GM12878 (cell line): Measurements from ENCODE around the gene TNPO2. TPM values are rescaled to one million over a fixed set of nuclear protein-coding genes. Genes with fewer than 3 reads are reported as not detected.

ENCODE experiments used
- ATAC-seq: fragments of 200-7000 bp; cut with Tn5 transposase; 3 replicates; pipeline ENCODE4 v1.9.1; 2020; ENCODE audit warnings: mild to moderate bottlenecking, moderate library complexity
- BruUV-seq: library from RNA; stranded (reverse); fragments of 400-500 nt; replicated peaks from 2 replicates; lab custom pipeline; 2021; lab: Mats Ljungman, UMichigan
- CTCF ChIA-PET: fragments of 300-600 bp; sonication (Branson Sonifier 250); formaldehyde crosslinking; extraction: SDS; loops from one replicate; lab custom pipeline; 2021; ENCODE audit warnings: inconsistent platforms; lab: Yijun Ruan, JAX
- POLR2A ChIA-PET: fragments of 350-600 bp; formaldehyde crosslinking; extraction: SDS; loops from one replicate; lab custom pipeline; 2021; ENCODE audit warnings: inconsistent platforms; lab: Charles Lee
- RAD21 ChIA-PET: fragments of 300-600 bp; sonication (Branson Sonifier 250); formaldehyde crosslinking; loops from one replicate; lab custom pipeline; 2023; ENCODE audit warnings: antibody characterized with exemption; ENCODE audit not compliant: unreplicated experiment; lab: Charles Lee
- SMC1A ChIA-PET: fragments of 300-600 bp; sonication (Branson Sonifier 250); formaldehyde crosslinking; loops from one replicate; lab custom pipeline; 2023; ENCODE audit not compliant: unreplicated experiment, uncharacterized antibody; lab: Charles Lee
- DNase-seq: peaks from one replicate; pipeline ENCODE4 v3.0.0-alpha.2; 2011; ENCODE audit warnings: low read depth, low spot score
- FAIRE-seq: peaks from 3 replicates; lab custom pipeline; 2011; peaks lifted over from hg19 to GRCh38; lab: Jason Lieb, UNC
- H2AFZ ChIP-seq: 2 replicates; pipeline ENCODE4 v1.6.0; 2011; ENCODE audit warnings: low read depth, low read length, control low read depth; ENCODE audit not compliant: control insufficient read depth
- H3K27ac ChIP-seq: 2 replicates; pipeline ENCODE4 v1.5.1; 2011; ENCODE audit warnings: control low read depth; ENCODE audit not compliant: control insufficient read depth, insufficient read depth
- H3K27me3 ChIP-seq, 2 experiments: replicated peaks in 1 of 2; 2 replicates each; pipeline versions ENCODE4 v1.6.0 to v1.6.1; 2011; ENCODE audit warnings: low read length in 1 of 2; ENCODE audit not compliant: control insufficient read depth in 2 of 2, insufficient read depth in 2 of 2
- H3K36me3 ChIP-seq, 2 experiments: 2 replicates each; pipeline ENCODE4 v1.5.1; 2011; ENCODE audit warnings: low read length in 1 of 2; ENCODE audit not compliant: control insufficient read depth in 2 of 2, insufficient read depth in 2 of 2
- H3K4me1 ChIP-seq: 2 replicates; pipeline ENCODE4 v1.6.1; 2011; ENCODE audit warnings: mild to moderate bottlenecking, low read length, moderate library complexity, mixed read lengths; ENCODE audit not compliant: control insufficient read depth, insufficient read depth
- H3K4me2 ChIP-seq: 2 replicates; pipeline ENCODE4 v1.6.0; 2011; ENCODE audit warnings: control low read depth; ENCODE audit not compliant: control insufficient read depth, insufficient read depth
- H3K4me3 ChIP-seq: fragments of 200-600 bp; sonication (generic); 2 replicates; pipeline ENCODE4 v1.5.1; 2016
- H3K79me2 ChIP-seq: 2 replicates; pipeline ENCODE4 v1.6.0; 2011; ENCODE audit warnings: low read length; ENCODE audit not compliant: control insufficient read depth, insufficient read depth
- H3K9ac ChIP-seq: 2 replicates; pipeline ENCODE4 v1.8.0; 2011; ENCODE audit warnings: low read length, control low read depth, mixed read lengths; ENCODE audit not compliant: control insufficient read depth, insufficient read depth
- H3K9me3 ChIP-seq: replicated peaks from 3 replicates; pipeline ENCODE4 v1.5.1; 2011; ENCODE audit warnings: mild to moderate bottlenecking, low read length; ENCODE audit not compliant: control insufficient read depth, insufficient read depth
- H4K20me1 ChIP-seq: 2 replicates; pipeline ENCODE4 v1.6.0; 2011; ENCODE audit not compliant: control insufficient read depth, insufficient read depth
- BMI1 ChIP-seq: fragments of 450-650 bp; IDR thresholded peaks from 2 replicates; pipeline ENCODE4 v1.6.1; 2016; ENCODE audit warnings: mild to moderate bottlenecking, moderate library complexity, borderline replicate concordance
- CREB1 ChIP-seq: IDR thresholded peaks from 2 replicates; pipeline ENCODE4 v1.6.1; 2012; ENCODE audit warnings: low read depth, mild to moderate bottlenecking, inconsistent platforms
- EGR1 ChIP-seq, 2 experiments: IDR thresholded peaks; 1 replicate in 1 of 2; 2 replicates in 1 of 2; pipeline ENCODE4 v1.6.1; 2011 to 2012; ENCODE audit warnings: low read depth in 2 of 2, low read length in 2 of 2, borderline replicate concordance in 1 of 2, mild to moderate bottlenecking in 1 of 2, moderate library complexity in 1 of 2
- ESRRA ChIP-seq: IDR thresholded peaks from 2 replicates; pipeline ENCODE4 v1.6.1; 2012; ENCODE audit warnings: mild to moderate bottlenecking, low read length, improper control_type of control experiment
- GATAD2B ChIP-seq: fragments of 450-650 bp; conservative IDR thresholded peaks from 2 replicates; pipeline ENCODE4 v1.6.1; 2017; ENCODE audit warnings: low read depth, mild to moderate bottlenecking, moderate library complexity
- HDAC6 ChIP-seq: fragments of 200-600 bp; sonication (generic); IDR thresholded peaks from one replicate; pipeline ENCODE4 v1.8.0; 2017; ENCODE audit warnings: antibody characterized with exemption; ENCODE audit not compliant: unreplicated experiment
- IRF4 ChIP-seq: IDR thresholded peaks from 2 replicates; pipeline ENCODE4 v1.6.1; 2011; ENCODE audit warnings: low read depth, low read length
- KAT2A ChIP-seq: conservative IDR thresholded peaks from 2 replicates; pipeline ENCODE4 v1.6.1; 2011; ENCODE audit warnings: low read depth, low read length; ENCODE audit not compliant: control insufficient read depth
- MXI1 ChIP-seq: fragments of 150-350 bp; IDR thresholded peaks from 2 replicates; pipeline ENCODE4 v1.6.1; 2011; ENCODE audit warnings: low read depth, mild to moderate bottlenecking, inconsistent platforms, low read length, improper control_type of control experiment
- NFIC ChIP-seq: IDR thresholded peaks from 2 replicates; pipeline ENCODE4 v1.6.1; 2012; ENCODE audit warnings: low read depth, mild to moderate bottlenecking, inconsistent platforms, low read length, moderate library complexity
- NR2C1 ChIP-seq: fragments of 450-650 bp; IDR thresholded peaks from 2 replicates; pipeline ENCODE4 v1.6.1; 2017; ENCODE audit warnings: antibody characterized with exemption, mild to moderate bottlenecking, moderate library complexity
- PAX5 ChIP-seq: IDR thresholded peaks from 2 replicates; pipeline ENCODE4 v1.6.1; 2011; ENCODE audit warnings: low read depth, low read length, borderline replicate concordance
- POLR2A ChIP-seq: IDR thresholded peaks from 2 replicates; pipeline ENCODE4 v1.6.1; 2011; ENCODE audit warnings: low read depth, mild to moderate bottlenecking, low read length
- POLR2AphosphoS2 ChIP-seq: IDR thresholded peaks from 2 replicates; pipeline ENCODE4 v1.6.1; 2011; ENCODE audit warnings: low read depth, mild to moderate bottlenecking, low read length, improper control_type of control experiment, moderate library complexity
- RUNX3 ChIP-seq: IDR thresholded peaks from 2 replicates; pipeline ENCODE4 v1.6.1; 2012; ENCODE audit warnings: low read length, inconsistent platforms
- SMAD1 ChIP-seq: fragments of 450-650 bp; IDR thresholded peaks from 2 replicates; pipeline ENCODE4 v1.6.1; 2018; ENCODE audit warnings: mild to moderate bottlenecking, low read depth; ENCODE audit not compliant: partially characterized antibody
- STAT1 ChIP-seq: fragments of 450-650 bp; conservative IDR thresholded peaks from 2 replicates; pipeline ENCODE4 v1.6.1; 2014; ENCODE audit warnings: antibody characterized with exemption, mild to moderate bottlenecking
- STAT3 ChIP-seq: IDR thresholded peaks from 2 replicates; pipeline ENCODE4 v1.6.1; 2011; ENCODE audit warnings: low read depth, low read length, improper control_type of control experiment
- TBL1XR1 ChIP-seq: IDR thresholded peaks from 2 replicates; pipeline ENCODE4 v1.6.1; 2012; ENCODE audit warnings: low read depth, low read length, improper control_type of control experiment
- YY1 ChIP-seq: IDR thresholded peaks from 2 replicates; pipeline ENCODE4 v1.6.1; 2011; ENCODE audit warnings: low read depth, mild to moderate bottlenecking, low read length
- ZNF207 ChIP-seq: fragments of 450-650 bp; IDR thresholded peaks from 2 replicates; pipeline ENCODE4 v1.6.1; 2014; ENCODE audit warnings: antibody characterized with exemption, mild to moderate bottlenecking, borderline replicate concordance
- WGBS: methylation state at CpG from one replicate; pipeline ENCODE4 v1.1.6; 2016; ENCODE audit warnings: low lambda C conversion rate; ENCODE audit not compliant: insufficient replicate concordance, insufficient coverage; ENCODE audit errors: missing lambda C conversion rate; 5-methylcytosine and 5-hydroxymethylcytosine counted together
- in situ Hi-C: fragments of 300-500 bp; cut with MboI; formaldehyde crosslinking; loops from 9 replicates; pipeline ENCODE4 v1.14.3; 2018; ENCODE audit warnings: mixed read lengths
- intact Hi-C: fragments of 100-400 bp; cut with micrococcal nuclease; formaldehyde crosslinking; loops from one replicate; pipeline ENCODE4 v1.14.2; 2022; ENCODE audit not compliant: unreplicated experiment
- polyA plus RNA-seq, 11 experiments: library from polyadenylated mRNA; depleted of rRNA in 4 of 11; unstranded in 6 of 11; stranded (reverse) in 5 of 11; fragments of >200 nt; fragmentation: Nextera tagmentation in 4 of 11; fragmentation: Illumina TruSeq in 1 of 11; extraction: Ambion mirVana in 4 of 11; extraction: Trizol in 1 of 11; gene quantifications; 1 replicate in 1 of 11; 2 replicates in 10 of 11; pipeline versions ENCODE4 v1.2.1 to v1.2.3, GENCODE V29; 2011 to 2016; ENCODE audit warnings: inconsistent platforms in 2 of 11, missing spikeins in 2 of 11, low read depth in 1 of 11
- total RNA-seq, 4 experiments: library from RNA; depleted of rRNA in 3 of 4; stranded (reverse); fragments of >200 nt in 3 of 4; fragmentation: Illumina TruSeq in 1 of 4; extraction: Trizol in 1 of 4; gene quantifications; 2 replicates each; pipeline versions ENCODE4 v1.2.1 to v1.2.3, GENCODE V29; 2013 to 2021
- TF ChIP-seq, protein P1 (sequence below): IDR thresholded peaks from 2 replicates; pipeline ENCODE4 v1.6.1; 2011; ENCODE audit warnings: mild to moderate bottlenecking, low read depth, low read length, moderate library complexity; ENCODE audit not compliant: insufficient replicate concordance
- TF ChIP-seq, protein P2 (sequence below): IDR thresholded peaks from 2 replicates; pipeline ENCODE4 v1.6.1; 2012; ENCODE audit warnings: mild to moderate bottlenecking, low read depth, low read length

TNPO2 gene
- total and polyA plus RNA-seq, 10 of the 15 experiments (the other 5 are each of a cell fraction or from before 2014, with no cell fraction given): 5.5 to 99.7 (median 29.6) TPM

DNA sequence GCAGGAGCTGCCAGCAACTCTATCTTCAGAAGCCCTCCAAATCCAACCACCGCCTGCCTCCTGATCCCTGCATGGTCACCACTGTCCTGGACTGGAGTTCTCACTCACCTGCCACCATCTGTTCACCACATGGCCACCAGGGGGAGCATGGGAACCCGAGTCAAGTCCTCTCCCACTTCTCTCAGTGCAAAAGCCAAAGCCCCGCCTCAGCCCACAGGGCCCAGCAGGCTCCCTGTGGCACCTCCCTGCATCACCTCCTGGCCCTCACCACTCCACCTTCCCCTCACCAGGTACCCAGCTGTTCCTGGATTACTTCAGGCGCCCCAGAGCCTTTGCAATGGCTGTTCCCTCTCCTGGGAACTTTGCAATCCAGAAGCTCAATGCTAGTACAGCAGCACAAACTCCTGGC is 47.3 kb downstream of the TNPO2 start:
- FAIRE-seq (peak; percentile 77), ATAC-seq (peak; percentile 68), DNase-seq (no peak)
- no peaks in the 10 kb centered on the region for H3K27me3 ChIP-seq
- intact Hi-C loops (loop anchor here (1.0 kb wide), 2 partner anchors 112 to 120 kb away; no protein-coding TSS in a partner anchor), in situ Hi-C loops (no loop called here)
- H3K9me3 ChIP-seq: no peaks in the 10 kb centered on the region
- H2AFZ ChIP-seq: no peak overlapping the region
- H3K27ac ChIP-seq: no peak overlapping the region
- peaks cover 9% of the 10 kb centered on the region for H3K79me2 ChIP-seq
- ChIA-PET POLR2A (interaction anchor here (0.6 kb wide), 1 partner anchor 142 kb away, joined by 5 read pairs; no protein-coding TSS in a partner anchor), RAD21 (no interaction called here), SMC1A (no interaction called here), CTCF (interaction anchor here (0.6 to 2.8 kb wide), 14 partner anchors 9 to 172 kb away, joined by 3 to 13 read pairs (median 5); partner anchors contain the start of genes MAN2B1, TNPO2, TRIR and WDR83)
- H3K4me1 ChIP-seq: peaks cover 4% of the 10 kb centered on the region; the same call in 1 of the 2 replicates
- no peaks in the 10 kb centered on the region; the same call in 1 of the 2 replicates for H4K20me1 ChIP-seq
- WGBS: 2% methylated on average over 4 of the region's 4 CpGs
- TSS peak; percentile 11 for BruUV-seq
- 0 out of 2 replicates have a peak overlapping the region, but pooled peaks have one; percentile 2 for H3K4me2 ChIP-seq
- H3K9ac ChIP-seq: no peak overlapping the region
- peaks cover 31 to 35% of the 10 kb centered on the region in 2 experiments for H3K36me3 ChIP-seq
- H3K4me3 ChIP-seq: no peak overlapping the region
- peak; percentile 55; the same call in 1 of the 2 replicates for TF ChIP-seq IRF4
- peak; percentile 63; the same call in 1 of the 2 replicates for TF ChIP-seq YY1
- TF ChIP-seq MXI1: no peak
- TF ChIP-seq KAT2A: no peak
- TF ChIP-seq GATAD2B: no peak
- 0 out of 2 replicates have a peak, but pooled peaks have one; percentile 45 for TF ChIP-seq ZNF207
- TF ChIP-seq POLR2A: no peak
- no peak for TF ChIP-seq HDAC6
- TF ChIP-seq SMAD1: no peak
- TF ChIP-seq TBL1XR1: no peak
- TF ChIP-seq, protein P1, sequence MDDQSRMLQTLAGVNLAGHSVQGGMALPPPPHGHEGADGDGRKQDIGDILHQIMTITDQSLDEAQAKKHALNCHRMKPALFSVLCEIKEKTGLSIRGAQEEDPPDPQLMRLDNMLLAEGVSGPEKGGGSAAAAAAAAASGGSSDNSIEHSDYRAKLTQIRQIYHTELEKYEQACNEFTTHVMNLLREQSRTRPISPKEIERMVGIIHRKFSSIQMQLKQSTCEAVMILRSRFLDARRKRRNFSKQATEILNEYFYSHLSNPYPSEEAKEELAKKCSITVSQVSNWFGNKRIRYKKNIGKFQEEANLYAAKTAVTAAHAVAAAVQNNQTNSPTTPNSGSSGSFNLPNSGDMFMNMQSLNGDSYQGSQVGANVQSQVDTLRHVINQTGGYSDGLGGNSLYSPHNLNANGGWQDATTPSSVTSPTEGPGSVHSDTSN: no peak
- no peak for TF ChIP-seq EGR1 (IDR thresholded peaks at IDR 0.05; ENCODE audit: borderline replicate concordance in 1 of 2, low read depth in 2 of 2, low read length in 2 of 2)
- TF ChIP-seq NFIC: no peak
- no peak for TF ChIP-seq NR2C1
- TF ChIP-seq RUNX3: peak; percentile 71
- TF ChIP-seq POLR2AphosphoS2: no peak
- TF ChIP-seq, protein P2, sequence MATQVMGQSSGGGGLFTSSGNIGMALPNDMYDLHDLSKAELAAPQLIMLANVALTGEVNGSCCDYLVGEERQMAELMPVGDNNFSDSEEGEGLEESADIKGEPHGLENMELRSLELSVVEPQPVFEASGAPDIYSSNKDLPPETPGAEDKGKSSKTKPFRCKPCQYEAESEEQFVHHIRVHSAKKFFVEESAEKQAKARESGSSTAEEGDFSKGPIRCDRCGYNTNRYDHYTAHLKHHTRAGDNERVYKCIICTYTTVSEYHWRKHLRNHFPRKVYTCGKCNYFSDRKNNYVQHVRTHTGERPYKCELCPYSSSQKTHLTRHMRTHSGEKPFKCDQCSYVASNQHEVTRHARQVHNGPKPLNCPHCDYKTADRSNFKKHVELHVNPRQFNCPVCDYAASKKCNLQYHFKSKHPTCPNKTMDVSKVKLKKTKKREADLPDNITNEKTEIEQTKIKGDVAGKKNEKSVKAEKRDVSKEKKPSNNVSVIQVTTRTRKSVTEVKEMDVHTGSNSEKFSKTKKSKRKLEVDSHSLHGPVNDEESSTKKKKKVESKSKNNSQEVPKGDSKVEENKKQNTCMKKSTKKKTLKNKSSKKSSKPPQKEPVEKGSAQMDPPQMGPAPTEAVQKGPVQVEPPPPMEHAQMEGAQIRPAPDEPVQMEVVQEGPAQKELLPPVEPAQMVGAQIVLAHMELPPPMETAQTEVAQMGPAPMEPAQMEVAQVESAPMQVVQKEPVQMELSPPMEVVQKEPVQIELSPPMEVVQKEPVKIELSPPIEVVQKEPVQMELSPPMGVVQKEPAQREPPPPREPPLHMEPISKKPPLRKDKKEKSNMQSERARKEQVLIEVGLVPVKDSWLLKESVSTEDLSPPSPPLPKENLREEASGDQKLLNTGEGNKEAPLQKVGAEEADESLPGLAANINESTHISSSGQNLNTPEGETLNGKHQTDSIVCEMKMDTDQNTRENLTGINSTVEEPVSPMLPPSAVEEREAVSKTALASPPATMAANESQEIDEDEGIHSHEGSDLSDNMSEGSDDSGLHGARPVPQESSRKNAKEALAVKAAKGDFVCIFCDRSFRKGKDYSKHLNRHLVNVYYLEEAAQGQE: no peak
- no peak for TF ChIP-seq ESRRA
- no peak for TF ChIP-seq PAX5
- TF ChIP-seq BMI1: no peak
- TF ChIP-seq STAT1: no peak
- TF ChIP-seq CREB1: 0 out of 2 replicates have a peak, but pooled peaks have one; percentile 22
- no peak for TF ChIP-seq STAT3
